ENCODE data around the gene SLC26A9.
A peak's percentile ranks its signal among the peaks of the same experiment; 100 is the strongest.

SLC26A9 gene

DNA sequence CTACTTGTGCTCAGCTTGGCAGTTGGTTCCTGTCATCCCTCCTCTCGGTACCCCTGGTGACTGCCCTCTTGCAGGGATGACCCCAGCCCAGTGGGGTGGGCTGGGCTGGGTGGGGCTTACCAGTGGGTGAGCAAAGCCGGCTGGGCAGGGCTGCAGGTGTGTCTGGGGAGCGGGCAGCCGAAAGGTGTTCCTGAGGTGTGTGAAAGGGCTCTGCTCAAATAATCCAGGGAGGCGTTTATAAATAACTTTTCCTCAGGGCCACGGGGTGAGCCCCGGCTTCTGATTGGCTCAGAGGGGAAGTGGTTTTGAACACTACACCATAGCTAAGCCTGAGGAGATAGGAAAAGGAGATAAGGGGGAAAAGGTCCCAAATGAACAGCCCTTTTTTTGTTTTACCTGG is at the start of gene SLC26A9:
Gene SLC26A9, minus strand, starts transcription at position 212 of the 400 bp plus-strand sequence. CDS start 7,636 bp downstream, outside the sequence.
- DNase-seq = no peak

DNA sequence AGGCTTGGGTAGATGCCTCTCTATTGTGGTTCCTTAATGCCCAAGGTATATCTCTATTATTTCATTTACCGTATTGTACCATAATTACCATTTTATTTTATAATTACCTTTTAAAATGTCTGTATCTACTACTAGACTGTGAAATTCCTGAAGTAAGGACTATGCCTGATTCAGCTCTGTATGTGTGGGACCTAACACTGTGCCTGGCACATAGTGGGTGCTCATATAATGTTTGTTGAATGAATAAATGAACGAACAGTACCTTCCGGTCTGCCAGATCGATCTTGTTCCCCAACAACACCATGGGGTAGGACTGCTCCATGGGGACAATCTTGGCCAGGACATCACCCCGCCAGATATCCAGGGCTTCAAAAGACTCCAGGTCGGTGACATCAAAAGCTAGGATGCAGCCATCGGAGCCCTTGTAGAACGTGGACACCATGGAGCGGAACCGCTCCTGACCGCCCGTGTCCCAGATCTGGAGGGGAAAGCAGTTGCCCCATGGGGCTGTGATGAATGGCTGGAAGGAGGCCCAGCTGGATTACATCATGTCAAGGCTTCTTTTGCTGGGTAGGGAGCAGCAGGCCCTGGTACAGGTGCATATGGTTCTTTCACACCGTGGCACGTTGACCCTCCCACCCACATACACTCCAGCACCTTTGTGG is 49.1 kb upstream of the SLC26A9 start:
- no peak for DNase-seq

DNA sequence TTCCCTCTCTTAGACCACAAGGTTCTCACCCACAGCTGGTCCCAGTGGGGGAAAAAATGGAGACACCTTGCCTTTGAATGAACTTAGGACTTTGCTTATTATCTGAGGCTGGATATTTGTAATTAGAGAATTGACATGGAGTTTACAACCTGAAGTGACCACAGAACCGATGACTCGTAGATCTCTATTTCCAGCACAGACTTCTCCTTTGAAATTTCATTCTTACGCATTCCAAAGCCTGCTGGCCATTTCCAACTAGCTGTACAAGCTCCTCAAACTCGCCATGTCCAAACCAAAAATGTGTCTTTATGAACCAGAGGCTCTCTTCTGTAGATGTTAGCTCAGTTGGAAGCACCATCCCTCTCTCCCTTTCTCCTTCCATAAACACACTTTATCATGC is 48.0 kb upstream of the SLC26A9 start:
- no peak for DNase-seq

DNA sequence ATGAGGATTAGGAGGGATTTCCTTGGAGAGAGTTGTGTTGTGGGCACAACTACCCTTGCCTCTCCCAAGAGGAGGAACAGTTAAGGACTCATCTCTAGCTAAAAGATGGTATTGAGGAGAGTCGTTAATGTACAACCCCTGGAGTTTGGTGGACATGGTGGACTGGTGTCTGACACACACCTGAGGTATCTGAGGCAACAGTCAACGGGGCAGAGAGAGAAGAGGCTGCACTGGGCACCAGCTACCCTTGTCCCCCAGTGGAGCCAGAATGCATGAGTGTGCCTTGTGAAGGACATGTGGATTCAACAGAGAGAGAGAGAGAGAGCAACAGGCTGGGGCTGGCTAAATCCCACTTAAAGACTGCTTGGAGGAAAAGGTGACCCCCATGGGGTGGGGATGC is 47.0 kb upstream of the SLC26A9 start:
- no peak for DNase-seq

DNA sequence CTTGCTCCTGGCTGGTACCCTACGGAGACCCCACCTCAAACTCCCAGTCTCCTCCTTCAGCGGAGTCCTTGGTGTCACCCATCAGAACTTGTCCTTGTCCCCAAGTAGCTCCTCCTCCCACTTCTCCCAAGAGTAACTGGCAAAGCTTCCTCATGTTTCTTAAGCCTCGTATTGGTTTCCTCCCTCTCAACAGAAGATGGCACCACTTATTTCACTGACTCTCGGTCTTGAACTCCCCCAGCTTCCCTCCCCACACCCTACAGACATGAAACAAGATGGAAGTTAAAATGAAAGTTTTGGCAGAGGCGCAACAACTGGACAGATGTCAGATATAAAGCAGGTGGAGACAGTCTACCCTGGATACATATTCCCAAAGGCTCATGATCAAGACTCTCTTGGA is 46.5 kb upstream of the SLC26A9 start:
- DNase-seq = no peak

- no peak for DNase-seq
Observed at GRCh38 chr1:205988585-205988995, 45.3 kb upstream of the SLC26A9 start.

DNA sequence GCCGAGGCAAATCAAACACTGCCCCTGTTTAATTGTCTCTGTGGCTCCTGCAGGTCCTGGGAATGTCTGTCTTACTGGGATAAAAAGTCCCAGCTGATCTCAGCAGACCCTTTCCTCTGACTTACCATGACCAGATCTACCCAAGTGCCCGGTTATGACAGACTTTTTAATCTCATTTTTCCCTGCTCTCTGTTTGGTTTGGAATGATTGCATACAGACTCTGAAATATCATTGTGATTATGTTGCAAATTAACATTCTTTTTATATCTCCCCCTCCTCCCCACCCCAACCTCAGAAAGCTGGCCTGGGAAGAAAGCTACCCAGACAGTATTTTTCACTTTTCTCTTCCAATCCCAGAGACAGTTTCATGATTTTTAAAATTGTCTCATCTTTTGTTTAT is 43.6 kb upstream of the SLC26A9 start:
- no peak for DNase-seq

- no peak for DNase-seq
Observed at GRCh38 chr1:205986292-205986691, 43.0 kb upstream of the SLC26A9 start.

DNA sequence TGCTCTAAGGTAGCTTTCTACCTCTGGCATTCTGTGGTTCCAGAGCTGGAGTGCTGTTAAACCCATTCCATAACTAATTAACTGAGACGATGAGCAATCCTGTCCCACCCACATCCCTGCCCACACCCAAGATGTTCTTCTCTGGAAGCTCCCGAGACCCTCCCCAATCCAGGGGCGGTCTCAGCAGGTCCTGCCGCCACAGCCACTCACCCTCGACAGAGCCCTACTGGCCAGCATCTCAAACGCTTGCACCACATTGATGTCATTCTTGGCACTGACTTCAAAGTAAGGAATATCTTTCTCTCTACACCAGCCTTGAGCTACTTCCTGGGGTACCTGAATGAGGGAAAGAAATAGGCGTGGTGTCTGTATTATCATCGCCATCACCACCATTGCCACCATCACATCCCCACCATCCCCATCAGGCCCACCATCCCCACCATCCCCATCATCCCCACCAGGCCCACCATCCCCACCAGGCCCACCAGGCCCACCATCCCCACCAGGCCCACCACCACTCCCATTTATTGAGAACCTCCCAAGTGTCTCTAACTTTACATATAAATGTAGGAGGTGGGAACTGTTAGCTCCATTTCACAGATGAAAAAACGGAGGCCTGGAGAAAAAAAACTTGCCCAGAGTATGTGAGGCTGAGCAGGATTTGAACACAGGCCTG is 42.2 kb upstream of the SLC26A9 start:
- DNase-seq = no peak

DNA sequence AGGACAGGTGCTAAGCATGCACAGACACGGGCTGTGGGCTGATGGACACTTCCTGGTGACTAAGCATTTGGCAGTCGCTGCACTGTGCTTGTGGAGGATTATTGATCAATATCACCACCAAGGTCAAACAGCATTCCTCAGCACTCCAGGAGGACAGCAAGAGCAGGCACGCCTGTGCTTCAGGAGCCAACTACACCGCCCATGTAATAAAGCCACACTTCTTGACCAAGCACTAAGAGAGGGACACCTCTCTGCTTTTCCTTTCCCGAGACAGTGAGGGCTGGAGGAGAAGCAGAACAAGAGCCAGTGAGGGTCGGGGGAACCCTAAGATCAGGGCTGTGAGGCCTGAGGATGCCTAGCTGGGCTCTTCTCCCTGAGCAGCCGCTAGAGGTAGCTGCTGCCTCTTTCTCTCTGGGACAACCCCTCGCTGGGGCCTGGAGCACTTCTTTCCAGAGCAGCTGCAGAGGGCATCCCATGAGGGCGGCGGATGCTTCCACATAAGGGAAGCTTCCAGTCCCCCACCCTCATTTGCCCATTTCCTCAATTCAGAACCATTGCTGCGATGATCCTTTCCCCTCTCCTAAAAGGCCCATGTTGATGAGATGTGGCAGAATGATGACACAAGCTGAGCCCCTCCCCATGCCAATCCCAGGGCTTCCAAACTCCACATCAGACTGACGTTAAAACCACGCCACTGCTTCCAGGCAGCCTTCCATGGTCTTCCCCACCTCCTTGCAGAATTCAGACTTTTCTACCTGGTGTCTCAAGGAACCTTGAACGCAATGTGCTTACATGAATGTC is 40.9 kb upstream of the SLC26A9 start:
- DNase-seq = no peak

DNA sequence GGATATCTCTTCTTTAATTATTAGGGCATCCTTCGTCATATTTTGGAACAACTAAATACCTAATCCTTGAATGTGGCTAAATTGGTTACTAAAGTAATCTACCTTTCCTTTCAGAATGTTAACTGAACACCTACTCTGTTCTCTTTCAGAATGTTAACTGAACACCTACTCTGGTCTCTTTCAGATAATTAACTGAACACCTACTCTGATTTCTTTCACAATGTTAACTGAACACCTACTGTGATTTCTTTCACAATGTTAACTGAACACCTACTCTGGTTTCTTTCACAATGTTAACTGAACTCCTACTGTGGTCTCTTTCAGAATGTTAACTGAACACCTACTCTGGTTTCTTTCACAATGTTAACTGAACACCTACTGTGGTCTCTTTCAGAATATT is 38.0 kb upstream of the SLC26A9 start:
- no peak for DNase-seq

DNA sequence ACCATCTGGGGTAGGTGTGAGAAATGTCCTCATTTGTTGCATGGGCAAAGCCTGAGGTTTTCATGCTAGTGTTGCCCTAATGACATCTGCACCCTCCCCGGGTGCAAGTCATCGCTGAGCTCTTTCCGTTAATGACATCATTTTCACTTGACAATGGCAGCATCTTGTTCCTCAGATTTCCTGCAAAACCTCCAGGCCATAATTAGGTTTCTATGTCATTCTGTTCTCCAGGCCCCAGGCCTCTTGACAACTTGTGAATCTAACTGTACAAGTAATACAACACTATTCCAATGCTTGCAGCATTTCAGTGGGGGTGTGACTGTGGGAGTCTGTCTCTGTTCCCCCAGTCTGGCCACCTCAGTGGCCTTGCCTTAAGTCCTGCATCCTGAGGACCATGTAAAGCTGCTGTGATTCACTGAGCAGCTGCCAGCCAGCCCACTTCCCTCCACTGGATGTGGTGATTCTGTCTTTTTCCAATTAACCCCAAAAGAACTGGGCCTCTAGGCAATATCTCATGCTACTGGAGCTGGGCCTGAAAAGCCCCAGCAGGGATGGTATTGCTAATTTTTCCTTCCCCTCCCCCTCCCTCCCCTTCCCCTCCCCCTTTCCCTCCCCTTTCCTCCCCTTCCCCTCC is 37.1 kb upstream of the SLC26A9 start:
- DNase-seq = no peak

DNA sequence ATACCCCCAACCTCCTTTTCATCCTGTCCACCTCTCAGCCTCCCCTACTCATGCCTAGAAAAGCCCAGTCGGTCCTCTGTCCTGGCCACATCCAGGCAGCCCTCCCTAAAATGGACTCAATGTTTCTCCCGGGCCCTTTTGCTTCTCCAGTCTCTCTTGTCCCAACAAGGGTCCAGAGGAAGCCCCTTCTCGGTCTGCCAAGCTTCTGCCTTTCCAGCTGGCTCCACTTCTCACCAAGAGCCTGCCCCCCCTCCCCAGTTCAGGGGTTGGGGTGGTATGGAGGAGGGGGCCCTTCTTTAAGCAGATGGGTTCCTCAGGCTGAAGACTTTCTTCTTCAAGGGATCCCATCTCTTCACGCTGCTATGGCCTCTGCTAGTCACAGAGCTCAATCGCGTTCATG is 36.0 kb upstream of the SLC26A9 start:
- DNase-seq = no peak

GRCh38 chr1:205978676-205979075 is 35.4 kb upstream of the SLC26A9 start:
- DNase-seq = no peak

- DNase-seq = peak; percentile 61 to 77
Observed at GRCh38 chr1:205977402-205978014, 34.3 kb upstream of the SLC26A9 start.

- DNase-seq = no peak
Observed at GRCh38 chr1:205976708-205977401, 33.6 kb upstream of the SLC26A9 start.

- DNase-seq = no peak
Observed at GRCh38 chr1:205976036-205976435, 32.8 kb upstream of the SLC26A9 start.

- no peak for DNase-seq
Observed at GRCh38 chr1:205975387-205975998, 32.2 kb upstream of the SLC26A9 start.

GRCh38 chr1:205974712-205975111 is 31.5 kb upstream of the SLC26A9 start:
- no peak for DNase-seq

DNA sequence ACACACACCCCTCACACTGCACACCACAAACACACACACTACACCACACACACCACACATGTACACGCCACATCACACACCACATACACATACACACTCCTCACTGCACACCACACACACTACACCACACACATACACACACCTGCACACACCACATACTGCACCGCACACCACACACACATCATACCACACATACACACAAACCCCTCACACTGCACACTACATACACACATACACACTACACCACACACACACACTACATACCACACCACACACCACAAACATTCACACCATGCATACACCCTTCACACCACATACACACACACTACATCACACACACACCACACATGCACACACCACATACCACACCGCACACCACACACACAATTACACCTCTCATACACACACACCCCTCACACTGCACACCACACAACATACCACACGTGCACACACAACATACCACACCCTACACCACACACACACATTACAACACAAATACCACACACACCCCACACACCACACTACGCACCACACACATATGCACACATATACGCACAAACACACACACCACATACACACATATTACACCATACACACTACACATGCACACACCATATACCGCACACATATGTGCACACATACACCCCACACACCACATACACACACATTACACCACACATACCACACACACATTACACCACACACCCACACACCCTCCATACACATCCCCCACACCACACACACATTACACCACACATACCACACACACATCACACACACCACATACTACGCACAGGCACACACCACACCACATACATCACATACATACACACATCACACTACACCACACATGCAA is 30.3 kb upstream of the SLC26A9 start:
- no peak for DNase-seq
